ENCODE data around the gene PSMG3. TPM values are rescaled to one million over a fixed set of nuclear protein-coding genes. Genes with fewer than 3 reads are reported as not detected.

PSMG3 gene
- total RNA-seq, 3 donors from 2014 or later (not counting 1 experiment from before 2014, with no cell fraction given) = 19.0 to 21.4 (median 20.5) TPM

DNA sequence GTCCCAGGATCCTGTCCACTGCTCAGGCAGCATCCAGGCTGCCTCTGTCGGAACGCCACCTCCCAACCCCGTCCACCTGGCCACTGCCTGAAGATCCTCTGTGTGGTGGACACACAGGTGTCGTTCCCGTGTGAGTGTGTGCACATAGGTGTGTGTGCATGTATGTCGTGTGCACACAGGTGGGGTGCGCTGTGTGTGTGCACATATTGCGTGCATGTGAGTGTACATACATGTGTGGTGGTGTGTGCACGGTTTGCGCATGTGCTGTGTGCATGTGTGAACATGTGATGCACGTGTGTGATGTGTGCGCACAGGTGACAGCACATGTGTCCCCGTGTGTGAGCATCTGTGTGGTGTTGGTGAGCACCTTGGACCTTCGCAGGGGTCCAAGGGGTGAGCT, 20.9 kb downstream of the PSMG3 start:
- H3K4me3 Mint-ChIP-seq = no peak overlapping the region
- no peaks in the 10 kb centered on the region for H3K27me3 Mint-ChIP-seq (ENCODE audit: low read depth in 2 of 2)
- no peak for DNase-seq
- intact Hi-C loops (cut with micrococcal nuclease) = no loop called here
- H3K27ac Mint-ChIP-seq = peak overlapping the region in 1 of 2 donors; percentile 36
- H3K27ac ChIP-seq (ENCODE audit: low read length) = no peak overlapping the region
- H3K4me1 Mint-ChIP-seq = peaks cover 0 to 9% of the 10 kb centered on the region in 2 donors
- peaks cover 5% of the 10 kb centered on the region for H3K36me3 ChIP-seq (ENCODE audit: control insufficient read depth, insufficient read depth, low read length)
- no peaks in the 10 kb centered on the region for H3K4me1 ChIP-seq (ENCODE audit: control insufficient read depth, insufficient read depth, low read length)
- no peak overlapping the region for H3K4me3 ChIP-seq (ENCODE audit: low read length)
- H3K9me3 ChIP-seq (ENCODE audit: control insufficient read depth, insufficient read depth, low read length) = no peaks in the 10 kb centered on the region
- no peak for ATAC-seq
- 87% methylated on average over 14 of the region's 14 CpGs for WGBS (ENCODE audit: insufficient coverage)
- no peaks in the 10 kb centered on the region for H3K9me3 Mint-ChIP-seq
- no peaks in the 10 kb centered on the region for H3K27me3 ChIP-seq (ENCODE audit: control insufficient read depth, insufficient read depth, low read length)
- TF ChIP-seq, protein P1, sequence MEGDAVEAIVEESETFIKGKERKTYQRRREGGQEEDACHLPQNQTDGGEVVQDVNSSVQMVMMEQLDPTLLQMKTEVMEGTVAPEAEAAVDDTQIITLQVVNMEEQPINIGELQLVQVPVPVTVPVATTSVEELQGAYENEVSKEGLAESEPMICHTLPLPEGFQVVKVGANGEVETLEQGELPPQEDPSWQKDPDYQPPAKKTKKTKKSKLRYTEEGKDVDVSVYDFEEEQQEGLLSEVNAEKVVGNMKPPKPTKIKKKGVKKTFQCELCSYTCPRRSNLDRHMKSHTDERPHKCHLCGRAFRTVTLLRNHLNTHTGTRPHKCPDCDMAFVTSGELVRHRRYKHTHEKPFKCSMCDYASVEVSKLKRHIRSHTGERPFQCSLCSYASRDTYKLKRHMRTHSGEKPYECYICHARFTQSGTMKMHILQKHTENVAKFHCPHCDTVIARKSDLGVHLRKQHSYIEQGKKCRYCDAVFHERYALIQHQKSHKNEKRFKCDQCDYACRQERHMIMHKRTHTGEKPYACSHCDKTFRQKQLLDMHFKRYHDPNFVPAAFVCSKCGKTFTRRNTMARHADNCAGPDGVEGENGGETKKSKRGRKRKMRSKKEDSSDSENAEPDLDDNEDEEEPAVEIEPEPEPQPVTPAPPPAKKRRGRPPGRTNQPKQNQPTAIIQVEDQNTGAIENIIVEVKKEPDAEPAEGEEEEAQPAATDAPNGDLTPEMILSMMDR (IDR thresholded peaks at IDR 0.05) = no peak
- no peaks in the 10 kb centered on the region for H3K36me3 Mint-ChIP-seq

- Mint-ChIP-seq H3K27ac (peak overlapping the region in 1 of 2 donors; percentile 36), H3K27me3 (ENCODE audit: low read depth in 2 of 2) (no peaks in the 10 kb centered on the region), H3K9me3 (no peaks in the 10 kb centered on the region), H3K4me1 (peaks cover 0 to 9% of the 10 kb centered on the region in 2 donors), H3K36me3 (no peaks in the 10 kb centered on the region), H3K4me3 (no peak overlapping the region)
- WGBS (ENCODE audit: insufficient coverage) = 73% methylated on average over 17 of the region's 17 CpGs
- intact Hi-C loops (cut with micrococcal nuclease) = no loop called here
- peaks cover 5% of the 10 kb centered on the region for H3K36me3 ChIP-seq (ENCODE audit: control insufficient read depth, insufficient read depth, low read length)
- H3K9me3 ChIP-seq (ENCODE audit: control insufficient read depth, insufficient read depth, low read length) = no peaks in the 10 kb centered on the region
- H3K27ac ChIP-seq (ENCODE audit: low read length) = no peak overlapping the region
- no peaks in the 10 kb centered on the region for H3K4me1 ChIP-seq (ENCODE audit: control insufficient read depth, insufficient read depth, low read length)
- no peak overlapping the region for H3K4me3 ChIP-seq (ENCODE audit: low read length)
- TF ChIP-seq, protein P1 (IDR thresholded peaks at IDR 0.05) = no peak
- ATAC-seq = peak in 1 of 3 donors; percentile 18
- H3K27me3 ChIP-seq (ENCODE audit: control insufficient read depth, insufficient read depth, low read length) = no peaks in the 10 kb centered on the region
- no peak for DNase-seq
Observed at GRCh38 chr7:1548438-1548831, 21.4 kb downstream of the PSMG3 start.

GRCh38 chr7:1547777-1548437, 21.9 kb downstream of the PSMG3 start:
- Histone ChIP-seq H3K4me1 (ENCODE audit: control insufficient read depth, insufficient read depth, low read length) (no peaks in the 10 kb centered on the region), H3K9me3 (ENCODE audit: control insufficient read depth, insufficient read depth, low read length) (no peaks in the 10 kb centered on the region), H3K27ac (ENCODE audit: low read length) (no peak overlapping the region), H3K4me3 (ENCODE audit: low read length) (no peak overlapping the region), H3K27me3 (ENCODE audit: control insufficient read depth, insufficient read depth, low read length) (no peaks in the 10 kb centered on the region), H3K36me3 (ENCODE audit: control insufficient read depth, insufficient read depth, low read length) (peaks cover 5% of the 10 kb centered on the region)
- intact Hi-C loops (cut with micrococcal nuclease) = no loop called here
- no peak overlapping the region for H3K4me3 Mint-ChIP-seq
- H3K27me3 Mint-ChIP-seq (ENCODE audit: low read depth in 2 of 2) = no peaks in the 10 kb centered on the region
- H3K36me3 Mint-ChIP-seq = no peaks in the 10 kb centered on the region
- TF ChIP-seq, protein P1 (IDR thresholded peaks at IDR 0.05) = no peak
- ATAC-seq (no peak), DNase-seq (no peak)
- 85% methylated on average over 34 of the region's 35 CpGs for WGBS (ENCODE audit: insufficient coverage)
- H3K4me1 Mint-ChIP-seq = peaks cover 0 to 9% of the 10 kb centered on the region in 2 donors
- H3K9me3 Mint-ChIP-seq = no peaks in the 10 kb centered on the region
- peak overlapping the region in 1 of 2 donors; percentile 36 for H3K27ac Mint-ChIP-seq
